Testis (tissue), 2 donors: ENCODE measurements around the gene GATA2.

Experiments
- POLR2A ChIP-seq: fragments of 450-650 bp; IDR thresholded peaks from one replicate; pipeline ENCODE4 v1.6.1; 2017; ENCODE audit warnings: antibody characterized with exemption, mild to moderate bottlenecking, moderate library complexity
- TF ChIP-seq, protein P1 (sequence below), 3 experiments: fragments of 450-650 bp in 2 of 3; fragments of 200-600 bp in 1 of 3; sonication (generic) in 1 of 3; IDR thresholded peaks; one replicate each; pipeline ENCODE4 v1.5.1; 2016 to 2019; ENCODE audit warnings: antibody characterized with exemption in 3 of 3, mild to moderate bottlenecking in 2 of 3, moderate library complexity in 1 of 3

DNA sequence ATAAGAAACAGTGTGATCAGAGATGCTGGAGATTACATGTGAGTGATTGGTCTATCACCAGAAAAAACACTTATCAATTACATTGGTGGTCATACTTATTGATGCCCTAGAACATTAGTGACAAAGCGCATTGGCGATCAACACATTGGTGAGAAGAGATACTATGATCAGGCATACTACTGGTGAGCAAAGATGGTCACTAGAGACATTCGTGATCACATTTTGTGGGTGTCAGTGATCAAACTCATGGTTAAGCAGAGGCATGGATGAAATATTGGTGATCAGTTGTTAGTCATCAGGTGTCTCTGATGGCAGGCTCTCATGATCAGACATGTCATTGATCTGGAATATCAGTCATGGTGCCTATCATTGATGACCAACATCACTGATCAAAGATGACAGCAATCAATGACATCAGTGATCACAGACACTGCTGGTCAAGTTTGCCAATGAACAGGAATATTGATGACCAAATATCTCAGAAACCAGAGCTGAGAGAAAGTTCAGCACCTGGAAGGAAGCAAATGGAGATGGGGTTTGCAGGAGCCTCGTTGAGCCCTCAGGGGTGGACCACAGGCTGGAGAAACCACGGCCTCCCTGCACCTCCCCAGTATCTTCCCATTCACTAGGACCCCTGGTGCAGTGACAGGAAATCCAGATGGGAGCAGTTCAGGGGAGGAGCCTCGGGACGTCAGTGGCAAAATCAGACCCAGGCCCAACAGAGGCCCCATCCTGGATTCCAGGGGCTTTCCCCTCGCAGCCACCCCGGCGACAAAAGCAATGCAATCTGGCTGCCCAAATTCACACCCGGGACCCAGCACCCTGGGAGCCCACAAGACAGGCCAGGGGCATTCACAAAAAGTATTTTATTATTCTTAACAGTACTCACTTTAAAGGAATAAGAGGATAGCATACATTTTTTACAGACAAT lies 14.2 kb downstream of the GATA2 start:
- TF ChIP-seq POLR2A, result no peak
- TF ChIP-seq, protein P1, sequence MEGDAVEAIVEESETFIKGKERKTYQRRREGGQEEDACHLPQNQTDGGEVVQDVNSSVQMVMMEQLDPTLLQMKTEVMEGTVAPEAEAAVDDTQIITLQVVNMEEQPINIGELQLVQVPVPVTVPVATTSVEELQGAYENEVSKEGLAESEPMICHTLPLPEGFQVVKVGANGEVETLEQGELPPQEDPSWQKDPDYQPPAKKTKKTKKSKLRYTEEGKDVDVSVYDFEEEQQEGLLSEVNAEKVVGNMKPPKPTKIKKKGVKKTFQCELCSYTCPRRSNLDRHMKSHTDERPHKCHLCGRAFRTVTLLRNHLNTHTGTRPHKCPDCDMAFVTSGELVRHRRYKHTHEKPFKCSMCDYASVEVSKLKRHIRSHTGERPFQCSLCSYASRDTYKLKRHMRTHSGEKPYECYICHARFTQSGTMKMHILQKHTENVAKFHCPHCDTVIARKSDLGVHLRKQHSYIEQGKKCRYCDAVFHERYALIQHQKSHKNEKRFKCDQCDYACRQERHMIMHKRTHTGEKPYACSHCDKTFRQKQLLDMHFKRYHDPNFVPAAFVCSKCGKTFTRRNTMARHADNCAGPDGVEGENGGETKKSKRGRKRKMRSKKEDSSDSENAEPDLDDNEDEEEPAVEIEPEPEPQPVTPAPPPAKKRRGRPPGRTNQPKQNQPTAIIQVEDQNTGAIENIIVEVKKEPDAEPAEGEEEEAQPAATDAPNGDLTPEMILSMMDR (IDR thresholded peaks at IDR 0.05), result no peak
